Measurements from ENCODE around the gene TP53RK.
A peak's percentile ranks its signal among the peaks of the same experiment; 100 is the strongest.

Gene TP53RK

GRCh38 chr20:46642969-46643343, 46.3 kb downstream of the TP53RK start:
- Histone ChIP-seq H3K4me3 (ENCODE audit: low read length) (no peak overlapping the region), H3K27ac (ENCODE audit: low read depth, low read length) (no peak overlapping the region), H3K9me3 (ENCODE audit: insufficient read depth, low read depth, low read length) (no peaks in the 10 kb centered on the region), H3K27me3 (ENCODE audit: insufficient read depth, low read length) (no peaks in the 10 kb centered on the region), H3K36me3 (ENCODE audit: insufficient read depth, low read length) (no peaks in the 10 kb centered on the region), H3K9ac (ENCODE audit: low read depth, low read length) (no peak overlapping the region), H3K4me1 (ENCODE audit: insufficient read depth, low read length) (no peaks in the 10 kb centered on the region; the same call in 1 of the 2 replicates)
- whole genome bisulfite sequencing = 97% methylated on average over 5 of the region's 5 CpGs

GRCh38 chr20:46642265-46642968, 46.8 kb downstream of the TP53RK start:
- no peak overlapping the region for H3K4me3 ChIP-seq (ENCODE audit: low read length)
- H3K27me3 ChIP-seq (ENCODE audit: insufficient read depth, low read length) = no peaks in the 10 kb centered on the region
- no peak overlapping the region for H3K9ac ChIP-seq (ENCODE audit: low read depth, low read length)
- H3K36me3 ChIP-seq (ENCODE audit: insufficient read depth, low read length) = no peaks in the 10 kb centered on the region
- 92% methylated on average over 12 of the region's 12 CpGs for WGBS
- H3K27ac ChIP-seq (ENCODE audit: low read depth, low read length) = no peak overlapping the region
- no peaks in the 10 kb centered on the region for H3K9me3 ChIP-seq (ENCODE audit: insufficient read depth, low read depth, low read length)
- no peaks in the 10 kb centered on the region; the same call in 1 of the 2 replicates for H3K4me1 ChIP-seq (ENCODE audit: insufficient read depth, low read length)

- H3K9me3 ChIP-seq (ENCODE audit: insufficient read depth, low read depth, low read length) = no peaks in the 10 kb centered on the region
- H3K4me1 ChIP-seq (ENCODE audit: insufficient read depth, low read length) = no peaks in the 10 kb centered on the region; the same call in 1 of the 2 replicates
- no peaks in the 10 kb centered on the region for H3K27me3 ChIP-seq (ENCODE audit: insufficient read depth, low read length)
- H3K36me3 ChIP-seq (ENCODE audit: insufficient read depth, low read length) = no peaks in the 10 kb centered on the region
- no peak overlapping the region for H3K27ac ChIP-seq (ENCODE audit: low read depth, low read length)
- H3K4me3 ChIP-seq (ENCODE audit: low read length) = no peak overlapping the region
- no peak overlapping the region for H3K9ac ChIP-seq (ENCODE audit: low read depth, low read length)
Observed at GRCh38 chr20:46641424-46641823, 47.8 kb downstream of the TP53RK start.

GRCh38 chr20:46640536-46641311, 48.5 kb downstream of the TP53RK start:
- Histone ChIP-seq H3K9me3 (ENCODE audit: insufficient read depth, low read depth, low read length) (no peaks in the 10 kb centered on the region), H3K9ac (ENCODE audit: low read depth, low read length) (no peak overlapping the region), H3K4me3 (ENCODE audit: low read length) (no peak overlapping the region), H3K27me3 (ENCODE audit: insufficient read depth, low read length) (no peaks in the 10 kb centered on the region), H3K4me1 (ENCODE audit: insufficient read depth, low read length) (no peaks in the 10 kb centered on the region; the same call in 1 of the 2 replicates), H3K36me3 (ENCODE audit: insufficient read depth, low read length) (no peaks in the 10 kb centered on the region), H3K27ac (ENCODE audit: low read depth, low read length) (no peak overlapping the region)
- 82% methylated on average over 14 of the region's 14 CpGs for WGBS

- Histone ChIP-seq H3K36me3 (ENCODE audit: insufficient read depth, low read length) (no peaks in the 10 kb centered on the region), H3K27me3 (ENCODE audit: insufficient read depth, low read length) (no peaks in the 10 kb centered on the region), H3K27ac (ENCODE audit: low read depth, low read length) (no peak overlapping the region), H3K9ac (ENCODE audit: low read depth, low read length) (no peak overlapping the region), H3K4me1 (ENCODE audit: insufficient read depth, low read length) (no peaks in the 10 kb centered on the region; the same call in 1 of the 2 replicates), H3K4me3 (ENCODE audit: low read length) (no peak overlapping the region), H3K9me3 (ENCODE audit: insufficient read depth, low read depth, low read length) (no peaks in the 10 kb centered on the region)
- 70% methylated on average over 6 of the region's 6 CpGs for WGBS
Observed at GRCh38 chr20:46640044-46640443, 49.2 kb downstream of the TP53RK start.

GRCh38 chr20:46639587-46639986, 49.7 kb downstream of the TP53RK start:
- no peaks in the 10 kb centered on the region for H3K27me3 ChIP-seq (ENCODE audit: insufficient read depth, low read length)
- 93% methylated on average over 3 of the region's 3 CpGs for WGBS
- H3K9me3 ChIP-seq (ENCODE audit: insufficient read depth, low read depth, low read length) = no peaks in the 10 kb centered on the region
- no peaks in the 10 kb centered on the region; the same call in 1 of the 2 replicates for H3K4me1 ChIP-seq (ENCODE audit: insufficient read depth, low read length)
- no peak overlapping the region for H3K9ac ChIP-seq (ENCODE audit: low read depth, low read length)
- no peak overlapping the region for H3K4me3 ChIP-seq (ENCODE audit: low read length)
- no peak overlapping the region for H3K27ac ChIP-seq (ENCODE audit: low read depth, low read length)
- H3K36me3 ChIP-seq (ENCODE audit: insufficient read depth, low read length) = no peaks in the 10 kb centered on the region

GRCh38 chr20:46638898-46639274, 50.4 kb downstream of the TP53RK start:
- Histone ChIP-seq H3K9me3 (ENCODE audit: insufficient read depth, low read depth, low read length) (no peaks in the 10 kb centered on the region), H3K4me1 (ENCODE audit: insufficient read depth, low read length) (no peaks in the 10 kb centered on the region; the same call in 1 of the 2 replicates), H3K27me3 (ENCODE audit: insufficient read depth, low read length) (no peaks in the 10 kb centered on the region), H3K4me3 (ENCODE audit: low read length) (no peak overlapping the region), H3K36me3 (ENCODE audit: insufficient read depth, low read length) (no peaks in the 10 kb centered on the region), H3K27ac (ENCODE audit: low read depth, low read length) (no peak overlapping the region), H3K9ac (ENCODE audit: low read depth, low read length) (no peak overlapping the region)
- 94% methylated on average over 4 of the region's 4 CpGs for WGBS

GRCh38 chr20:46638134-46638897, 50.9 kb downstream of the TP53RK start:
- H3K27ac ChIP-seq (ENCODE audit: low read depth, low read length) = peak overlapping the region; percentile 46
- H3K4me3 ChIP-seq (ENCODE audit: low read length) = no peak overlapping the region
- 62% methylated on average over 18 of the region's 18 CpGs for WGBS

GRCh38 chr20:46637427-46638133, 51.7 kb downstream of the TP53RK start:
- Histone ChIP-seq H3K27ac (ENCODE audit: low read depth, low read length) (no peak overlapping the region), H3K9me3 (ENCODE audit: insufficient read depth, low read depth, low read length) (no peaks in the 10 kb centered on the region), H3K4me1 (ENCODE audit: insufficient read depth, low read length) (no peaks in the 10 kb centered on the region; the same call in 1 of the 2 replicates), H3K9ac (ENCODE audit: low read depth, low read length) (peak overlapping the region; percentile 9; the same call in 1 of the 2 replicates), H3K36me3 (ENCODE audit: insufficient read depth, low read length) (no peaks in the 10 kb centered on the region), H3K4me3 (ENCODE audit: low read length) (no peak overlapping the region), H3K27me3 (ENCODE audit: insufficient read depth, low read length) (no peaks in the 10 kb centered on the region)
- 88% methylated on average over 4 of the region's 4 CpGs for WGBS

More at GRCh38 chr20:46638134-46638897, 50.9 kb downstream of the TP53RK start:
- no peaks in the 10 kb centered on the region for H3K27me3 ChIP-seq (ENCODE audit: insufficient read depth, low read length)
- no peaks in the 10 kb centered on the region; the same call in 1 of the 2 replicates for H3K4me1 ChIP-seq (ENCODE audit: insufficient read depth, low read length)
- peak overlapping the region; percentile 9; the same call in 1 of the 2 replicates for H3K9ac ChIP-seq (ENCODE audit: low read depth, low read length)
- no peaks in the 10 kb centered on the region for H3K9me3 ChIP-seq (ENCODE audit: insufficient read depth, low read depth, low read length)
- H3K36me3 ChIP-seq (ENCODE audit: insufficient read depth, low read length) = no peaks in the 10 kb centered on the region

- Histone ChIP-seq H3K36me3 (ENCODE audit: insufficient read depth, low read length) (no peaks in the 10 kb centered on the region), H3K27me3 (ENCODE audit: insufficient read depth, low read length) (no peaks in the 10 kb centered on the region), H3K9me3 (ENCODE audit: insufficient read depth, low read depth, low read length) (no peaks in the 10 kb centered on the region), H3K27ac (ENCODE audit: low read depth, low read length) (no peak overlapping the region), H3K9ac (ENCODE audit: low read depth, low read length) (no peak overlapping the region), H3K4me1 (ENCODE audit: insufficient read depth, low read length) (peaks cover under 1% of the 10 kb centered on the region), H3K4me3 (ENCODE audit: low read length) (no peak overlapping the region)
- 89% methylated on average over 11 of the region's 11 CpGs for WGBS
Observed at GRCh38 chr20:46637020-46637419, 52.2 kb downstream of the TP53RK start.
